ENCODE data around the gene PRKD3.

The PRKD3 gene

GRCh38 chr2:37355735-37356134, 31.1 kb upstream of the PRKD3 start:
- DNase-seq (ENCODE audit: extremely low read depth, low read depth) = no peak
- no peak for TF ChIP-seq CTCF (IDR thresholded peaks at IDR 0.05; ENCODE audit: low read depth, low read length)

GRCh38 chr2:37354531-37354930, 29.9 kb upstream of the PRKD3 start:
- no peak for DNase-seq (ENCODE audit: extremely low read depth, low read depth)
- no peak for TF ChIP-seq CTCF (IDR thresholded peaks at IDR 0.05; ENCODE audit: low read depth, low read length)

DNA sequence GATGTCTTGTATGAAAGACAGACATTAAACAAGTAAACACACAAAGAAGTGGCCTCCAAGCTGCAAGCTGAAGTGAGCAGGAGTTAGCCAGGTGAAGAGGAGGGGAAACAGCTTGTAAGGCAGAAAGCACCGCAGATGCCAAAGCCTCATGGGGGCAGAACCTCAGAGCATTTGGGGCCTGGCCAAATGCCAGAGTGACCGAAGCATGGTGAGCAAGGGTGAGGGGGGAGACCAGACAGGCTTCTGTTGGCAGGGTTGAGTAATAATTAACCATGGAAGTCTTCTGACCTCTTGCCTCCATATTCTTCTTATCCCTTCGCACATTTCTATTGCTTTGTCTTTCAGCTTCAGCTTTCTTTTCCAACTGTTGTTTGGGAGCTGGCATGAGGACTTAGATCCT, 25.4 kb upstream of the PRKD3 start:
- no peak for DNase-seq (ENCODE audit: extremely low read depth, low read depth)
- no peak for TF ChIP-seq CTCF (IDR thresholded peaks at IDR 0.05; ENCODE audit: low read depth, low read length)

DNA sequence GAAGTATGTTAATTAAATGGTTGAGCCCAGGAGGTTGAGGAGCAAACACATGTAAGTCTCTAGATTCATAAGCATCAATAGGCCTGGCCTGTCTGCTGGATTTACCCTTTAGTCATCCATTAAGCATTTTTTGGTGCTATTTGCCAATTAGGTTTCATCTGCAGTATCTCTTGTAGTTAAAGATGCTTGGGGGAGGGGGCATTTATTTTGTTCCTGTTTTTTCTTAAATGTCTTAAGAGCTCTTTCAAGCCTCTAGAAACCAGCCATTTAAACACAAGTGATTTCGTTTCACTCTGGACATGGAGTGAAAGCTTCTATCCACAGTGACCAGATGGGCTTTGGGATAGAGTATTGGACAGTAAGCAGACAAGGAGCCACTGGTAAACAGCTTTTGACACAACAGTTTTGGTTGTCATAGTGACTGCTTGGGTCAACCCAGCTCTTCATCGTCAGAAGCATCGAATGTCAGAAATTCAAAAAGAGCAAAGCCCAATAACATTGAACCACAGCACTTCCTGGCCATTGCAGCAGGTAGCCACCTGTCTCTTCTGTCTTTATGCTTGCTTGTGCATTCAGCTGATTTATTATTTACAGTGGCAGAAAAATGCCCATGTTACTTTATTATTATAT, 24.7 kb upstream of the PRKD3 start:
- DNase-seq (ENCODE audit: extremely low read depth, low read depth) = no peak
- no peak for TF ChIP-seq CTCF (IDR thresholded peaks at IDR 0.05; ENCODE audit: low read depth, low read length)

GRCh38 chr2:37348155-37348554, 23.5 kb upstream of the PRKD3 start:
- no peak for TF ChIP-seq CTCF (IDR thresholded peaks at IDR 0.05; ENCODE audit: low read depth, low read length)
- no peak for DNase-seq (ENCODE audit: extremely low read depth, low read depth)

- TF ChIP-seq CTCF (IDR thresholded peaks at IDR 0.05; ENCODE audit: low read depth, low read length) = no peak
- no peak for DNase-seq (ENCODE audit: extremely low read depth, low read depth)
Observed at GRCh38 chr2:37344453-37345361, 20.1 kb upstream of the PRKD3 start, which contains the start of gene QPCT. QPCT (plus strand) TSS chr2:37344630; CDS start chr2:37344732, 102 bp downstream.
